HG03439 (cell line): ENCODE results near the gene RIOX2.

Source experiments
- ATAC-seq: cut with Tn5 transposase; IDR thresholded peaks from one replicate; pipeline ENCODE4 v1.9.1; 2021; ENCODE audit warnings: mild to moderate bottlenecking, moderate library complexity; ENCODE audit not compliant: unreplicated experiment

The RIOX2 gene

DNA sequence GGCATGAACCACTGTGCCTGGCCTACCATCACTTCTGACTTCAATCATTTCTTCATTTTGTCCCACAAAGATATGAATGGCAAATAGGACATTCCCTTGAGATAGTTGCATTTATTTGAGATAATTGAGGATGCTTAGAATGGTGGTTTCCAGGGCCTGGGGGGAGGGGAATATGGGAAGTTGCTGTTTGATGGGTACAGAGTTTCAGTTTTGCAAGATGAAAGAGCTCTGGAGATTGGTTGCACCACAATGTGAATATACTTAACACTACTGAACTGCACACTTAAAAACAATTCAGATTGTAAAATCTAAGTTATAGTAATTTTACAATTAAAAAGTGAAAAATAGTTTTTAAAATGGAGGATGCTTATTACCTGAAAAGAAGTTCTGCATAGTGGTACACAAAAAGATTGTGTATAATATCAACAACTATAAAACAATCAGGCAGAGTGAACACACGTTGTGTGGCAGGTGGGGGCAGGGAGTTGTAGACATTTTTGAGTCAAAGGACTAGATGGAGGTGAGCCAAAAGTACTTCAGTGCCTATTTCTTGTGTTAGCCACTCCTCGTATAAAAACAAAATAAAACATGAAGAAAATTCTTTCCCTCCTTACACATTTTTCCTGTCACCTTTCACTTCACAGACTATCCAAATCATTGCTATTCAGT is 18.5 kb upstream of the RIOX2 start:
- no peak for ATAC-seq

DNA sequence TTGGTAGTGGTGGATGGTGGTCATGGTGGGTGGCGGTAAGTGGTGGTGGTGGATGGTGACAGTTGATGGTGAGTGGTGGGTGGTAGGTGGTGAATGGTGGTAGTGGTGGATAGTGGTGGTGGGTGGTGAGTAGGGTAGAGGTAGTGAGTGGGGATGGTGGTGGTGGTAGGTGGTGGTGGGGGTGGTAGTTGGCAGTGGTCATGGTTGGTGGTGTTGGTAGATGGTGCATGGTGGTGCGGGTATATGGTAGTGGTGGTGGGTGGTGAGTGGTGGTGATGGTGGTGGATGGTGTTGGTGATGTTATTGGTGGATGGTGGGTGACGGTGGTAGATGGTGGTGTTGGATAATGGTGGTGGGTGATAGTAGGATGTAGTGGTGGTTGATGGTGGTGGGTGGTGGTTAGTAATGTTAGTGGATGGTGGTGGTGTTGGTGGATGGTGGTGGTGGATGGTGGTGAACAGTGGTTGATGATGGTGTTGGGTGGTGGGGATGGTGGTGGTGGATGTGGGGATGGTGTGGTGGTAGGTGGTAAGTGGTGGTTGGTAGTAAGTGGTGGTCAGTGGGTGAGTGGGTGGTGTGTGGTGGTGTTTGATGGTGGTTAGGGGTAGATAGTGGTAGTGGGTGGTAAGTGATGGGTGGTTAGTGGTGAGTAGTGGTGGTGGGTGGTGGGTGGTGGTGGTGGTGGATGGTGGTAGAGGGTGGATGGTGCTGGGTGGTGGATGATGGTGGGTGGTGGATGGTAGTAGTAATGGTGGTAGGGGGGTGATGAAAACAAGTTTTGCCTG is 16.7 kb upstream of the RIOX2 start:
- no peak for ATAC-seq

DNA sequence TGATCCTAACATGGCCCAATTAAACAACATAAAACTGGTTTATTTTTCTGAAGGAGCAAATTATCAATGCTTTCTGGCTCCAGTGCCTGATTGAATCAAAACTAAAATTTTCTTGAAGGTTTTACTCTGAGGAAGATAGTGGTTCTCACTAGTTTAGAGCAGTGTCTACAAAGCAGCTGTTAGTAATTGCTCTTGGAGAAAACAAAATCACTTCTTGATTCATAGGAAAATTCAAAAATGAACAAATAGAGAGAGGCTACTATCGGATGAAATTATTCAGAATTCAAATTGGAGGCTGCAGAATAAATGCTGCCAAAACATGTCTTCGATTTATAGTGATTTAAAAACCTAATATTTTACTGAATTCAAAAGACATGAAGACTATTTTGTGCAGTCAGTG is 15.1 kb upstream of the RIOX2 start:
- ATAC-seq = no peak

DNA sequence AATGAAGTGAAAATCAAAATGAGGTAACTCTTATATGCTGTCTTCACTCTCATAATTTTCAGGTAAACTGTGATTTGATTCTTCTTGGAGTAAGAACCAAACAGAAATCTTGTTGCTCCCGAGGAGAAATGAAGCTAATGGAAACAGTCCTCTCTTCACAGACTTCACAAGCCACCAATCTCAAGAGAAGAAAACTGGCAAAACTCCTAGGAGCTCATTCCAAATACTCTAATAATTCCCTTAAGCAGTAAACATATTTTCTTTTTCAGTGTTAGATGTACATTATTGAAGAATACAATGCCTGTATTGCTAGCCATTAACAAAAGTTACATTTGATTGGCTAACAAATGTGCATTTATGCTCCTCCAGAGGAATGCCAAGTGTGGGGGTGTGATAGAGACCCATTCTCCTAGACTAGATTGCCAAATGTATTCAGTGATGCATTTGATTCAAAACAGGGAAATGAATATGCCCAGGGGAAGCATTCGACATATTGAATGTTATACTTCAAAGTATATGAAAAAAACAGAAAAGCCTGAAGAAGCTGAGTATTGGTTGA is 11.8 kb upstream of the RIOX2 start:
- no peak for ATAC-seq

DNA sequence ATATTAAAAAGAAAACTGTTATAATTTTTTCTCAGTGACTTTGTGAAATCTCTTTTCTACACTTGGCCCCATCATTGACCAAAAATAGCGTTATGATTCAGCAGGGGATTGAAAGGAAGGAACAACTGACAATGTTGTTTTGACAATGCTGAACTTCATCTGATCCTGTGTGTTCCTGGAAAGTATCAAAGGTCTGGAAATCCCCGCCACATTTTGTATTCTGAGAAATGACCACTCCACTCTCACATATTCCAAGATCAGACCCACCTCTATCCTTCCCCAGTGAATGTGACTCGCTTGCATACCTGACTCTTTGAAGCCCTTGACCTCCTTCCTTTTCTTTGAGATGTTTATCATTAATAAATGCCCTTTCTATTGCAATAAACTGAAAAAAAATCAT is 9.7 kb upstream of the RIOX2 start:
- ATAC-seq = no peak

DNA sequence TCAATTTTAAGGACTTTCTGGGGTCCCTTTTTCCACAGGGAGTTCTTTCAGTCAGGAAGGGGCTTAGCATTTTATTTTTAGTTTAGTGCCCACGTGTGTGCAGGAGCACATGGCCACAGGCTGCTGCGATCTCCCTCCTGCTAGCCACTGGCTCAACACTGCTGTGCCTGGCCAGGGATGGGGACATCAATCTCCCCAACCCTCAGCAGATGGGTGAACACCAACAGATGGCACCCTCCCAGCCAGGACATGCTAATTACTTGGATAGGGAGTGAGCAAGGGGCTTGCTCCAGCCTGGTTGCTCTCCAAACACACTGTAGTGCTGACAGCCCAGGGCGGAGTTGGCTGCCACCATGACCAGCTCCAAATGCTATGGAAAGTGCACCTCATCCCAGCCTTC is 7.4 kb upstream of the RIOX2 start:
- ATAC-seq = no peak

DNA sequence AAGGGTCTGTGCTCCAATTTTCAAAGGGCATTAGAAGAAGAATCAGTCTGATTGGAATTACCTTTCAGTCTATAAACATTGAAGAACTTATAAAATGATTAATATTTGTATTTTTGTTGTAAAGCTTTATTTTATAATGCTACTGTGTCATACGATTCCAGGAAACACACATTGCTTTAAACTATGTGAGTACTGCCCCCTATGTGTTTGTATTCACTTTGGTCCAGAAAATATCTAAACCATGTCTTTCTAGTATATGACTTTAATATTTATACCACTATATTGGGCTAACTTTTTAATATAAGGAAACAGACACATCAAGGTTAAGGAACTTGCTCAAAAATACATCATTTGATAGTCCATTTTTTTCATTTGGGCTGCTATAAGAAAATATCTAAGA is 3.2 kb upstream of the RIOX2 start:
- ATAC-seq = no peak

DNA sequence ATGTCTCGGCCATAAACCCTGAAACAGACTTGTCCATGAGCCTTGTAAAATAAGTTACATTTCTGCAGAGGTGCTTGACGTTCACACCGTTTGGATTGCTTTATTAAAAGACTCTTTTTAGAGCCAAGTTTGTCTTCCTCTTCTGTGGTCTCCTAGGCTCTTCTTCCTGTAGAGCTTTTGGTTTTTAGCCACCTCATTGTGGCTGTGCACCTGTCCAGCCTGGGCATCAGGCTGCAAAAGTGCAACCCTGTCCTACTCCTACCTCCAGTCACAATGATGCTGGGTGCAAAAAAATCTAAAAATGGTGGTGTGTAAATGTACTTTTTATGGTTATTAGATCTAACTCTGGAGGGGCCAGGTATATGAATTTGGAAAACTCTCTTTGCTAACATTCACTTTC is 2.8 kb upstream of the RIOX2 start:
- ATAC-seq = no peak

DNA sequence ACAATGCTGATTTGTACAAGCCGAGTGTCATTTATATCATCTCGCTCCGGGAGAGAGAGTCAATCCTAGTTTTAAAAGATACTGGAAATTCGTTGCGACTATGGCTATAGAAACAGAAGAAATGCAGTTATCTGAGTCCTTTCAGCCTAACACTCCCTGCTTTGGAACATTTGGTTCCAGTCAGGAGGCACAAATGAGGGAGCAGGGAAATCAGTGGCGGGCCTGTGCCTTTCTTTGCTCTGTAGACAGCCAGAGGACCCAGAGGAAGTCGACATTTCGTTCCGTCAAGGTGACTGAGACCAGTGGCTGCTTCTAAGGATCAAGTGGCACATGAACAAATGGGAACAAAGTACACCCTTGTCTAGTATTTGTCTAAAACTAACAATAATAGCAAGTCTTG is 745 bp upstream of the RIOX2 start:
- no peak for ATAC-seq

DNA sequence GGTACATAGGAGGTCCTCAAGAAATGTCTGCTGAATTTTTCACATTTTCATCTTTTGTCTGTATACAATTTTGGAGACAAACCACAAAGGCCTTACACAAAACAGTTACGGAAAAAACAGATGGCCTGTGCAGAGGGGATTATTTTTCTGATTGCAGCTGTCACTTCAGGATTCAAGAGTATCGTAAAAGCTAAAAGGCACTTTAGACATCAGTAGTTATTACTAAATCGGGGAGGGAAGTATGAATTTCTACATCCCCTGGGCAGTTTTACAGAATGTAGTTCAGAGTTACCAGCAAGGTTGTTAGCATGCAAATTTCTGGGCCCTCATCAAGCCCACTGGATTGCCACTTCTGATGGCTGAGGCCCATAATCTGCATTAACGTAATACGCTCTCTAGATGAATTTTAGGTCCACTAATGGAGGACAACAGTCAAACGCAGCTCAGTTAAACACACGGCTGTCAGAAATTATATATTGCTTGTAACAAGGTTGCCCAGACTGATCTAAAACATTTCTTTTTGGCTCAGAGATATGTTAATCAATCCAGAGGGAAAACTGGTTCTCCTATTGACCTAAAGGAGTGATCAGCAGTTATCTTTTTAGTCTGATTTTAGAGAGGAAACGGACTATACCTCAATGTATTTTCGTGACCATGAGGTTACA is 1.1 kb downstream of the RIOX2 start:
- ATAC-seq = no peak

DNA sequence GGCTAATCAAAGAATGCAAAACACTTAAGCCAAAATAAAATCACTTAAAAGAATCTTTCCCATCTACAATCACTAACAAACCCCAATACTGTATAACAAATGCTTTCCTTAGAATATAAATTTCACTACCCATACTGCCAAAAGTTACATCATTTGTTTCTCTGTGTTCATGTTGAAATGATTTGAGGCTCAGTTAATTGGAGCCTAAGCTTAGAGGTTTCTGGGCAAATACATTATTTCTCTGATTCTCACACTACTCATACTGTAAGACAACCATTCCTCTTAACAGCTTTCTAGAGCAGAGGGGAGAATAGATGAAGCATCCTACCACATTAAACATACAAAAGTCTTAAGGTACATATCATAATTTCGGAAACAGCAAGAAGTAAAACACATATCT is 2.1 kb downstream of the RIOX2 start:
- no peak for ATAC-seq

DNA sequence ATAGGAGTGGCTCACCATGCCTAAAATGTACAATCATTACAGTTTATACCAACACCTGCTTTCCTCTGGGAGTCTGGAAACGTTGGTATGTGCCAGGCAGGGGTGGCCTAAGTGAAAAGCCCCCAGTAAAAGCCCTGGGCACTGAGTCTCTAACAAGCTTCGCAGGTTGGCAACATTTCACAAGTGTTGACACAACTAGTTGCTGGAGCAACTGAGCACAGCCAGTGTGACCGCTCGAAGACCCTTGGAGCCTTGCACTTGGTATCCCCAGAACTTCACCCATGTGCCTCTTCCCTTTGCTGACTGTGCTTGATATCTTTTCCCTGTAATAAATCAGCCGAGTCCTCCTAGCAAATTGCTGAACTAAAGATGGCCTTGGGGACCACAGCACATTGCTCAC is 2.7 kb downstream of the RIOX2 start:
- ATAC-seq = no peak

DNA sequence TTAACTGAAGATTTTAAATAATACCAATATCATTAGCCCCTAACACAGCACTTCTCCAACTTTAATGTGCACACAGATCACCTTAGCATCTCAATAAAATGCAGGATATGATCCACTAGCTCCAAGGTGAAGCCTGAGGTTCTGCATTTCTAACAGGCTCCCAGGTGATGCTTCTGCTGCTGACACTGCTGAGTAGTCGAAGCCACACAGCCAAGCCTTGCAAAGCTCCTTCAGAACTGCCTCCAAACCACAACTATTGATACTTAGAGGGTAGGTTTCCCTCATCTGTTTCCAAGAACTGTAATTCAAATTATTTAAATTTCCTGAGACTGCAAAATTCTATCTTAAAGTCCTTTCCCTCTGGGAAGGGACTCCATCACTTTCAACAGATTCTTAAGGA is 3.9 kb downstream of the RIOX2 start:
- no peak for ATAC-seq

DNA sequence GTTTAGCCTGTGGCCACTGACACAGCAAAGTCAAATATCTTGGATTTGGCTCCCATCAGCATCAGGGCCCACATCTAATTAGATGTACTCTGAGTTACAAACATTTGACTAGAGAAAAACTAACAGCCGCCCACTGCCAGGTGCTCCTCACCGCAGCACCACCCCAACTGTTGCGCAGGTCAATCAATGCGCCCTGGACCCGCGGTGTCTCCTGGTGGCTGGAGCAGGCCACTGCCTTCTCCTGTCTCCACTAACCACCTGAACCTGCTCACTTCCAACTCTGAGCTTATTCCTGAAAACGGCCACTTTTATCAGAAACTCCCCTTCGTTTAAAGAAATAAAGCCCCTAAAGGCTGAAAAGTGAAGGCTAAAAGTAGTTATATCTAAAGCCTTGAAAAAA is 4.3 kb downstream of the RIOX2 start:
- ATAC-seq = no peak

DNA sequence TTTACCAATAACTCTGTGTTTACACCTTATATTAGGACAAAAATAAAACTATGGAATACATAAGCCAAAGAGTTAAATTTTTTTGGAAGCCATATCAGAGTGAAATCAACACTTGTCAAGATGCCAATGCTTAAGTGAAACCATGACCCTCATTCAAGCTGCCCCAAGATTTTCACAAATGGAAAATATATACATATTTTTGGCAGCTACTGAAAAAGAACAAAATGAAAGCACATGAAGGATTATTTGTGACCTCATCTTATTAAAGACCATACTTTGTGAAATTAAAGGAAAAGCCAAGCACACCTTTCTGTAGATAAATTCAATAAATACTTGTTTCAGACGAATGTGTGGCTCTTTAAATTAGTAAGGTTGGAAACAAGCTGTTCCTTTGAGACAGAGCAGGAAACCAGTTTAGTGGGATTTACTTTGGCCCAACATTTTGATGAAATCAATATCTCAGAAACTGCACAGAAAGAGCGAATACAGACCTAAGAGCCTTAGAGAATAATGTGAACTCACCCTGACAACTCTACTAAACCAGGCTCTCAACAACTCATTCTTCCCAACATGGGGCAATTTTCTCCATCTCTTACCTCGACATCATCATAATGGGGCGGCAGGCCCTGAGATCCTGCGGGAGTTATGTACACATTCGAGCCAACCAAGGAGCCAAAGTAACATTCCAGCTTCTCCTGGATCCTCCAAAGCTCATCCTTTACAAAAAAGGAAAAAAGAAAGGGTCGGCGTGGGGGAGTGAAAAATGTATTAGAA is 11.1 kb downstream of the RIOX2 start:
- ATAC-seq = no peak

DNA sequence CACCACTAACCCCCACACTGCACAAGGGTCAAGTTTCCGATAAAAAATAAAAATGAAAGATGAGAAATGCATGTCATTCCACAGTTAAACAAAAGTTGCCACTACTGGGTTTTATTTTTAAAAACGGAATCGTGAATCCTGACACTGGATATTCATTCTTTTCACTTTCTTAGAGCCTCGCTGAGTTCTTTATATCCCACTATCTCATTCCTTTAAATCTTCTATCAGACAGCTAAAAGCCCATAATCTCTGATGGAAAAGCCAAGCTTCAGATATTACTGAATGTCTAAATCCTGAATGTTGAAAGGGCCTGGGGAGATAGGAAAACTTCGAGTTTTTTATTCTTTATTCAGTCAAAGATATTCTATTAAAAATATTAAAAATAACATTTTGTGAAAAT is 11.7 kb downstream of the RIOX2 start:
- no peak for ATAC-seq

DNA sequence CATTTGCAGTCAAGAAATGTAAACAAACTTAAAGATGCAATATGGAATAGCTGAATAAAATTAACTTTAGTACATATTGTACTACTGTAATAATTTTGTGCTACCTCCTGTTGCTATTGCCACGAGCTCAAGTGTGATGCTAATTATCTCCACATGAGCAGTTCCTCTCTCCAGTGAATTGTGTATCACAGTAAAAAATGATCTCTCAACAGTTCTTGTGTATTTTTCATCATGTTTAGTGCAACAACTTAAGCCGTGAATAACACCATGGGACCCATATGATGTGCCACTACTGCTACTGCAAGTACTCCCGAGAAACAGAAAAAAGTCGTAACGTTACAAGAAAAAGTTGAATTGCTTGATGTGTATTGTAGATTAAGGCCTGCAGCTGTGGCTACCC is 12.4 kb downstream of the RIOX2 start:
- ATAC-seq = no peak

DNA sequence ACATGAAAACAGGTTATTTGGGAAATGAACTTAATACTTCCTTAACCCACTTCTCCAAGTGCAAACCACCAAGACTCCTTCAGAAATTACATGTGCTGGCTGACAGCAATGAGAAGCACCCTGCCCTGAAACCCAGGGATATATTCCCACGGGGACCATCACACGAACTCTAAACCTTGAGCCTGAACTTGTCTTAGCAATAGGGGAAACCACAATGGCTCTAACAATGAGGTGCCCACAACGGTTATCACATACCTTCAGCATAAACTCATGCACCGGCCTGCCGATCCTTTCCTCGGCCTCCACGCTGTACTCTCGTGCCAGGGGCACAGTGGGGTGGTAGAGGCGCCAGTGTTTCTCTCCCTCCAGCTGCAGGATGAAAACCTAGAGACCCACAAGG is 13.4 kb downstream of the RIOX2 start:
- no peak for ATAC-seq

DNA sequence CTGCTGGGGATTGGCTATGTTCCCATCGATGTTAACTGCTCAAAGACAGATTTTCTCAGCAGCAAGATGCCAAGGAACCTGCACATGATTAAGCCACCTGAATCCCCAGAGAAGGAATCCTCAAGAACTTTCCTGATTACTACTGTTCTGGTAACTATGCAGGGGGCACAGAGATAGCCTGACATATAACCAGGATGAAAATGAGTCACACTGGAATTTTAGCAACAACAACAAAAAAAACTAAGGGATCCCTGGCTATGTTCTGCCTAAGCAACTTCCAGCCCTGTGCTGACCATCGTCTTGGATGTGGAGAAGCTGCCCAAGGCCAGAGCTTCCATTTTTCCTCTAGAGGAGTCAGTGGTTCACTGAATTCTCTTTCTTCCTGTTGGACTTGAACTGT is 13.8 kb downstream of the RIOX2 start:
- no peak for ATAC-seq

DNA sequence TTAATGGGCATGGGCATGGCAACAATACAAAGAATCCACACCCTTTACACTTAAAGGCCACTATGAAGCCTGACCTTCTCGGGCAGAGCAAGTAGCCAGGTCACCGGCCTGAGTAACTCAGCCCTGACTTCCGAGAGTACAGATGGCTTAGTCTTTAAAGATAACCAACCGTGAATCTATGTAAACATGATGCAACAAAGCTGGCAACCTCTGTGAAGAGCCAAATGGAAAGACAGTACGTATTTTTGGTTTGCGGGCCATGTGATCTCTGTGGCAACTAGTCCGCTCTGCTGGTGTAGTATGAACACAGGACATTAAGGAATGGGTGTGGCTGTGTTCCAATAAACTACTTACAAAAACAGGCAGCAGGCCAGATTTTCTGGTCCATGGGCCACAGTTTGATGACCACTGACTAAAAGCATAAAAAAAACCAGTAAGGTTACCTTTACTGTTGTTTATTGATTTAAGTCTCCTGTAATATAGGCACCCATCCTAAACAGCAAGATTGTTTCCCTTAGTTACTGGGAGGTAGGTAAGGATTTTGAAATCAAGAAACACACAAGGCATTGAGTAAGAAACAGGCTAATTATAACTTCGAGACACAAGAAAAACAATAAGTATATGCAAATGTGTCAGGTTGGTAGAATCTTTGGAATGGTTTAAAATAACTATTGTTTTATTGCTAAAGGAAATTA is 14.5 kb downstream of the RIOX2 start:
- ATAC-seq = no peak

DNA sequence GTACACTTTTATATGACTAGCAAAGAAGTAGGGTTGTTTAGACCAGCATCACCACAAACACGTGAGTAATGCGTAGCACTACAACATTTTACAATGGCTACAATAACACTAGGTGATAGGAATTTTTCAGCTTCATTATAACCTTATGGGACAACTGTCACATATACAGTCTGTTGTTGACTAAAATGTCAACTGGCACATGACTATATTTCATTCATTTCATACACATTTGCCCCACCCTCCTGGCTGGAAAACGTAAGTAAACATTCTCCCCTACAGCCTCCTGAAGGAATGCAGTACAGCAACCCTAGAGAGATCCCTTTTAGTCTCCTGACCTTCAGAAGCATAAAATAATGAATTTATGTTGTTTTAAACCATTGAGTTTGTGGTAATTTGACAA is 16.2 kb downstream of the RIOX2 start:
- ATAC-seq = no peak
